K562 (cell line): ENCODE measurements around the gene SLC25A33. TPM values are rescaled to one million over a fixed set of nuclear protein-coding genes. Genes with fewer than 3 reads are reported as not detected.
A peak's percentile ranks its signal among the peaks of the same experiment; 100 is the strongest.

ENCODE experiments used
- BHLHE40 ChIP-seq: IDR thresholded peaks from 2 replicates; pipeline ENCODE4 v1.6.1; 2011; ENCODE audit warnings: low read length, improper control_type of control experiment
- E2F1 ChIP-seq: sonication (generic); formaldehyde crosslinking; IDR thresholded peaks from 2 replicates; pipeline ENCODE4 v1.8.1; 2023; ENCODE audit warnings: mild to moderate bottlenecking, missing genetic modification reagents, moderate library complexity
- ERF ChIP-seq: fragments of 450-650 bp; formaldehyde crosslinking; IDR thresholded peaks from 2 replicates; pipeline ENCODE4 v1.4.0; 2020; ENCODE audit warnings: mild to moderate bottlenecking, mixed read lengths
- KLF6 ChIP-seq: fragments of 250-450 bp; sonication (Bioruptor Pico); IDR thresholded peaks from 2 replicates; pipeline ENCODE4 v1.4.0; 2020; ENCODE audit warnings: mild to moderate bottlenecking, moderate library complexity, borderline replicate concordance
- LCOR ChIP-seq: sonication (generic); formaldehyde crosslinking; IDR thresholded peaks from 2 replicates; pipeline ENCODE4 v1.8.0; 2022; ENCODE audit warnings: mild to moderate bottlenecking, missing genetic modification reagents
- MIER1 ChIP-seq: fragments of 450-650 bp; IDR thresholded peaks from 2 replicates; pipeline ENCODE4 v1.6.1; 2016; ENCODE audit warnings: antibody characterized with exemption, mild to moderate bottlenecking, low read depth
- NFE2 ChIP-seq: IDR thresholded peaks from 2 replicates; pipeline ENCODE4 v1.6.1; 2014; ENCODE audit warnings: antibody characterized with exemption, low read depth
- NR4A1 ChIP-seq, 2 experiments: fragments of 250-450 bp in 1 of 2; fragments of 450-650 bp in 1 of 2; sonication (Bioruptor Pico) in 1 of 2; IDR thresholded peaks; 2 replicates each; pipeline versions ENCODE4 v1.4.0 to v1.6.1; 2016 to 2020; ENCODE audit warnings: mild to moderate bottlenecking in 2 of 2, missing compliant biosample characterization in 1 of 2, missing genetic modification characterization in 1 of 2, moderate library complexity in 1 of 2
- PPARD ChIP-seq: fragments of 250-450 bp; sonication (Bioruptor Pico); IDR thresholded peaks from 2 replicates; pipeline ENCODE4 v1.8.0; 2022; ENCODE audit warnings: inconsistent platforms, mild to moderate bottlenecking, moderate library complexity
- PRPF4 ChIP-seq: fragments of 200-400 bp; formaldehyde crosslinking; IDR thresholded peaks from one replicate; pipeline ENCODE4 v1.6.1; 2017; ENCODE audit warnings: low read length, low read depth, mild to moderate bottlenecking; ENCODE audit not compliant: insufficient read depth, poor library complexity, severe bottlenecking
- PTBP1 ChIP-seq: fragments of 200-400 bp; formaldehyde crosslinking; IDR thresholded peaks from 2 replicates; pipeline ENCODE4 v1.6.1; 2017; ENCODE audit warnings: low read depth, low read length
- PYGO2 ChIP-seq: fragments of 450-650 bp; IDR thresholded peaks from 2 replicates; pipeline ENCODE4 v1.6.1; 2016; ENCODE audit warnings: mild to moderate bottlenecking, missing genetic modification characterization, moderate library complexity, missing compliant biosample characterization
- RAD21 ChIP-seq, 2 experiments: fragments of 250-450 bp in 1 of 2; fragments of 450-650 bp in 1 of 2; sonication (Bioruptor Pico) in 1 of 2; formaldehyde crosslinking in 1 of 2; IDR thresholded peaks in 1 of 2; conservative IDR thresholded peaks in 1 of 2; 2 replicates each; pipeline versions ENCODE4 v1.4.0 to v1.8.0; 2020 to 2022; ENCODE audit warnings: mild to moderate bottlenecking in 2 of 2, moderate library complexity in 1 of 2
- TAL1 ChIP-seq: fragments of 450-650 bp; IDR thresholded peaks from 2 replicates; pipeline ENCODE4 v1.6.1; 2016; ENCODE audit warnings: mild to moderate bottlenecking
- ZBTB33 ChIP-seq: sonication (generic); formaldehyde crosslinking; IDR thresholded peaks from 2 replicates; pipeline ENCODE4 v1.8.1; 2023; ENCODE audit warnings: mild to moderate bottlenecking, missing genetic modification reagents
- ZC3H8 ChIP-seq: fragments of 450-650 bp; IDR thresholded peaks from 2 replicates; pipeline ENCODE4 v1.6.1; 2017
- ZNF395 ChIP-seq: fragments of 200-800 bp; sonication (Bioruptor generic); IDR thresholded peaks from 2 replicates; pipeline ENCODE4 v1.6.1; 2017; ENCODE audit warnings: missing genetic modification characterization, missing compliant biosample characterization
- polyA plus RNA-seq, 8 experiments: library from polyadenylated mRNA; depleted of rRNA in 4 of 8; stranded (reverse) in 5 of 8; unstranded in 3 of 8; fragments of >200 nt; fragmentation: Nextera tagmentation in 2 of 8; fragmentation: Illumina TruSeq in 1 of 8; extraction: Ambion mirVana in 2 of 8; extraction: Trizol in 1 of 8; gene quantifications; 2 replicates each; pipeline versions ENCODE4 v1.2.1 to v1.2.3, GENCODE V29; 2011 to 2014; ENCODE audit warnings: inconsistent platforms in 1 of 8, missing spikeins in 1 of 8
- total RNA-seq, 7 experiments: library from RNA; depleted of rRNA in 6 of 7; stranded (reverse); fragments of >200 nt in 6 of 7; fragmentation: Illumina TruSeq in 2 of 7; extraction: Trizol in 2 of 7; gene quantifications; 2 replicates each; pipeline versions ENCODE4 v1.2.1 to v1.2.3, GENCODE V29; 2011 to 2021; ENCODE audit warnings: low replicate concordance in 1 of 7
- TF ChIP-seq, protein P1 (sequence below): fragments of 450-650 bp; formaldehyde crosslinking; IDR thresholded peaks from 2 replicates; pipeline ENCODE4 v1.4.0; 2020; ENCODE audit warnings: mild to moderate bottlenecking
- TF ChIP-seq, protein P2 (sequence below): sonication (generic); formaldehyde crosslinking; IDR thresholded peaks from 2 replicates; pipeline ENCODE4 v1.8.0; 2022; ENCODE audit warnings: missing genetic modification reagents, mild to moderate bottlenecking, moderate library complexity, borderline replicate concordance

Gene SLC25A33
- total and polyA plus RNA-seq, 9 of the 15 experiments (the other 6 are each of a cell fraction or from before 2014, with no cell fraction given), result 3.2 to 23.5 (median 17.5) TPM

- TF ChIP-seq E2F1 (CRISPR knock-in tag) (peak; percentile 92), LCOR (CRISPR knock-in tag) (peak; percentile 84; the same call in 1 of the 2 replicates), TAL1 (no peak), PPARD (CRISPR knock-in tag) (no peak), ZC3H8 (no peak), MIER1 (no peak), KLF6 (CRISPR knock-in tag) (peak; percentile 19; the same call in 1 of the 2 replicates), ERF (CRISPR knock-in tag) (0 out of 2 replicates have a peak, but pooled peaks have one; percentile 48), NFE2 (no peak), PTBP1 (no peak), PRPF4 (no peak), RAD21 (CRISPR knock-in tag; conservative IDR thresholded peaks at IDR 0.05 in 1 of 2, IDR thresholded peaks at IDR 0.05 in 1 of 2) (peak; percentile 79 to 96), NR4A1 (CRISPR knock-in tag; IDR thresholded peaks at IDR 0.05) (no peak), NR4A1 (tag; IDR thresholded peaks at IDR 0.05) (peak; percentile 67; the same call in 1 of the 2 replicates), ZNF395 (CRISPR knock-in tag) (0 out of 2 replicates have a peak, but pooled peaks have one; percentile 24), ZBTB33 (peak; percentile 50; the same call in 1 of the 2 replicates), BHLHE40 (peak; percentile 18; the same call in 1 of the 2 replicates), PYGO2 (tag) (no peak)
- TF ChIP-seq, protein P1, sequence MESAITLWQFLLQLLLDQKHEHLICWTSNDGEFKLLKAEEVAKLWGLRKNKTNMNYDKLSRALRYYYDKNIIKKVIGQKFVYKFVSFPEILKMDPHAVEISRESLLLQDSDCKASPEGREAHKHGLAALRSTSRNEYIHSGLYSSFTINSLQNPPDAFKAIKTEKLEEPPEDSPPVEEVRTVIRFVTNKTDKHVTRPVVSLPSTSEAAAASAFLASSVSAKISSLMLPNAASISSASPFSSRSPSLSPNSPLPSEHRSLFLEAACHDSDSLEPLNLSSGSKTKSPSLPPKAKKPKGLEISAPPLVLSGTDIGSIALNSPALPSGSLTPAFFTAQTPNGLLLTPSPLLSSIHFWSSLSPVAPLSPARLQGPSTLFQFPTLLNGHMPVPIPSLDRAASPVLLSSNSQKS (CRISPR knock-in tag), result no peak
- TF ChIP-seq, protein P2, sequence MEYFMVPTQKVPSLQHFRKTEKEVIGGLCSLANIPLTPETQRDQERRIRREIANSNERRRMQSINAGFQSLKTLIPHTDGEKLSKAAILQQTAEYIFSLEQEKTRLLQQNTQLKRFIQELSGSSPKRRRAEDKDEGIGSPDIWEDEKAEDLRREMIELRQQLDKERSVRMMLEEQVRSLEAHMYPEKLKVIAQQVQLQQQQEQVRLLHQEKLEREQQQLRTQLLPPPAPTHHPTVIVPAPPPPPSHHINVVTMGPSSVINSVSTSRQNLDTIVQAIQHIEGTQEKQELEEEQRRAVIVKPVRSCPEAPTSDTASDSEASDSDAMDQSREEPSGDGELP (CRISPR knock-in tag), result peak; percentile 77
Observed at GRCh38 chr1:9494936-9495758, 44.1 kb upstream of the SLC25A33 start (continued).
